Brain microvascular endothelial cell (primary cell): ENCODE results near the gene DLGAP1.

Experiments
- DNase-seq: peaks from one replicate; pipeline ENCODE4 v3.0.0-alpha.2; 2020
- H3K27ac ChIP-seq: fragments of 250-450 bp; sonication (Bioruptor Pico); 2 replicates; pipeline ENCODE4 v1.5.1; 2020; ENCODE audit warnings: mild to moderate bottlenecking, moderate library complexity
- H3K27me3 ChIP-seq: fragments of 250-450 bp; sonication (Bioruptor Pico); replicated peaks from 2 replicates; pipeline ENCODE4 v1.5.1; 2020; ENCODE audit warnings: mild to moderate bottlenecking
- H3K36me3 ChIP-seq: fragments of 250-450 bp; sonication (Bioruptor Pico); replicated peaks from 2 replicates; pipeline ENCODE4 v1.5.1; 2020; ENCODE audit warnings: mild to moderate bottlenecking
- H3K4me3 ChIP-seq: 2 replicates; pipeline ENCODE4 v1.5.1; 2011; ENCODE audit warnings: low read depth, mild to moderate bottlenecking, control low read depth, low read length, moderate library complexity
- in situ Hi-C: cut with HindIII; loops from 2 replicates; pipeline ENCODE4 v1.10.0; 2017; ENCODE audit warnings: low sequenced_read_pairs, low pct_ligation_motif_present
- TF ChIP-seq, protein P1 (sequence below): IDR thresholded peaks from 2 replicates; pipeline ENCODE4 v1.5.1; 2011; ENCODE audit warnings: low read depth, mild to moderate bottlenecking, moderate library complexity, low read length, control low read depth, inconsistent platforms; ENCODE audit errors: missing control alignments

Gene DLGAP1

DNA sequence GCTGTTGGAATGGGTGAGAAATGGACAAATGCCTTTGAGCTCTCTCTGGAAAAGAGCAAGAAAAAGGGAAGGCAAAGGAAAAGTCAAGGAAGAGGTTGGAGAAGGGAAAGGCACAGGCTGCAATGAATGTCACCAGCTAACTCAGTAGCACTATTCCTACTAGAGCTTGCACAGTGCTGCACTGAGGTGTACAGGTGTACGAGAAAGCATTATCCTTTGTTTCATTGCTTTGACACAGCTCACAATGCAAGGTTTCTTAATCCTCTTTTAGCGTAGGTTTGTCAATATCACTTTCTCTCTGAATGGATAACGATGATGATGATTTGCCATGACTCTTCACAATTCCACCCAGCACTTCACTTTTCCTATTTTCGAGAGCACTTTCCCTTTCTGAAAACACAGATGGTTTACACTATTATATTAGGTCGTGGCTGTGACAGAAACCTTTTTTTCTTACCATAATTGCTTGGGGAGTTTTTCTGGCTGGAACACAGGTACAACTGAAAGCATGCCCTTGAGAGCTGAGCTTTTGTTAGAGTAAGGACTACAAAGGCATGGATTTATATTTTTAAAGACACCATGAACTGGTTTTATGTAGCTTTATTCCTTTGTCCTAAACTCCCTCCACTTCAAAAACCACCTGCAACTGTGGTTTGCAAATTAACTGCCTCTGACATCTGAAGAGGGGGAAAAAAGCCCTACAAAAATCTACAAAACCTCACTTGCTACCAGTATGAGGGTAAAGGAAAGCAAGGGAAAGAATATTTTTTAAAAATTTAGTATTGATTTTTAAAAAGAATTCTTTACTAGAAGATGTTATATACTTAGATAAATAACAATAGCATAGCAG is 739.7 kb downstream of the DLGAP1 start:
- in situ Hi-C loops = no loop called here
- no peak for DNase-seq
- Histone ChIP-seq H3K27ac (no peak overlapping the region), H3K27me3 (peaks cover 6% of the 10 kb centered on the region), H3K36me3 (no peaks in the 10 kb centered on the region), H3K4me3 (no peak overlapping the region)
- TF ChIP-seq, protein P1, sequence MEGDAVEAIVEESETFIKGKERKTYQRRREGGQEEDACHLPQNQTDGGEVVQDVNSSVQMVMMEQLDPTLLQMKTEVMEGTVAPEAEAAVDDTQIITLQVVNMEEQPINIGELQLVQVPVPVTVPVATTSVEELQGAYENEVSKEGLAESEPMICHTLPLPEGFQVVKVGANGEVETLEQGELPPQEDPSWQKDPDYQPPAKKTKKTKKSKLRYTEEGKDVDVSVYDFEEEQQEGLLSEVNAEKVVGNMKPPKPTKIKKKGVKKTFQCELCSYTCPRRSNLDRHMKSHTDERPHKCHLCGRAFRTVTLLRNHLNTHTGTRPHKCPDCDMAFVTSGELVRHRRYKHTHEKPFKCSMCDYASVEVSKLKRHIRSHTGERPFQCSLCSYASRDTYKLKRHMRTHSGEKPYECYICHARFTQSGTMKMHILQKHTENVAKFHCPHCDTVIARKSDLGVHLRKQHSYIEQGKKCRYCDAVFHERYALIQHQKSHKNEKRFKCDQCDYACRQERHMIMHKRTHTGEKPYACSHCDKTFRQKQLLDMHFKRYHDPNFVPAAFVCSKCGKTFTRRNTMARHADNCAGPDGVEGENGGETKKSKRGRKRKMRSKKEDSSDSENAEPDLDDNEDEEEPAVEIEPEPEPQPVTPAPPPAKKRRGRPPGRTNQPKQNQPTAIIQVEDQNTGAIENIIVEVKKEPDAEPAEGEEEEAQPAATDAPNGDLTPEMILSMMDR = no peak

DNA sequence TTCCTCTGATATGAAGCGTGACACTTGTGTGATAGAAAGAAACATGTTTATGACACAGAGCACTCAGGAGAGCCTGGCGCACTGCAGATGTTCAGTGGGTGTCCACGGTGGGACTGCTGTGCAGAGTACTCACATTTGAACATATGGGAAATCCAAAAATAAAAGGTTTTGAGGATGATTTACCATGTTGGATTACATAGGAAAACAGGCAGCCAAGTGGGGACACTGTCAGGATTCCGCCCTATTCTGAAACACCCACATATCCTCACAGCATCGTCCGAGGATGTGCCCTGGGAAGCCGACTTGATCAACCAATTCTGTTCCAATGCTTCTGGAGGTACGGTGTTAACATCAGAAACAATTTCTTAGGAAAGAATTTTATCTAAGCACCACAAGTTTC is 741.4 kb downstream of the DLGAP1 start:
- TF ChIP-seq, protein P1 = no peak
- Histone ChIP-seq H3K27ac (no peak overlapping the region), H3K36me3 (no peaks in the 10 kb centered on the region), H3K27me3 (peaks cover 6% of the 10 kb centered on the region), H3K4me3 (no peak overlapping the region)
- in situ Hi-C loops = no loop called here
- no peak for DNase-seq

DNA sequence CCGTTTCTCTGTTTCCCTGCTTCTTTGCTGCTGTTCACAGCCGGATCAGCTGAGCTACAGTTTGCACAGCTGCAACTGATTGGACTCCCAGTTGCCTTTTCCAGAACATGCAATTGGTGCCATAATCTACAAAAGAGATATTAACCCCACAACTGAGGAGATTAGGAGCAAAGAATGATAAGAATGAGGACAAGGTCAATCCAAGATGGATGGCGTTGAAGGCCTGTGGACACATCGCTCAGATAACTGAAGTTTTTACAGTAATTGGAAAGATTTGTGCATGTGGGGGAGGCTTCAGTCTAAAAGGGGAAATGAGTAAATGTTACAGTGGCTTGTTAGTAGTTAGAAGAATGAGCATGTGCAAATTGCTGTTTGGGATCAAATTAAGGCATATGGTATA is 741.9 kb downstream of the DLGAP1 start:
- H3K4me3 ChIP-seq = no peak overlapping the region
- no peak overlapping the region for H3K27ac ChIP-seq
- no peaks in the 10 kb centered on the region for H3K36me3 ChIP-seq
- in situ Hi-C loops = no loop called here
- peaks cover 6% of the 10 kb centered on the region for H3K27me3 ChIP-seq
- TF ChIP-seq, protein P1 = no peak
- peak; percentile 24 for DNase-seq

DNA sequence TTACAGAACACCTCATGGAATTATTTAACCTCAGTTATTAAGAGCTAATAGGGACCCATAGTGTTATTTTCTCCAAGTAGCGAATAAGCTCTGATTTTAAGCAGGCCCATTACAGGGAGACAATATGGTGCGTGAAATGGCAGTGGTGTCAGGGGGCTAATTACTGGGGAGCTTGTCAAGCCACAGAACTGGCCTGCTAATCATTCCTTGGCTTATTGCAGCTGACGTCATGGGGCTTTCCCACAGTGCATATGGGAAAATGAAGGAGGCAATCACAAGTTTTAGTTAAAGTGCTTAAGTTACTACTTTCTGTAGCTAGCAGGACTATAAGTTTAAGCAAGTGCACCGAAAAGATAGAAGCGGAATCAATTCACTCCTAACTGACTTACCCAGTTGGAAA is 742.6 kb downstream of the DLGAP1 start:
- H3K27me3 ChIP-seq = peaks cover 6% of the 10 kb centered on the region

DNA sequence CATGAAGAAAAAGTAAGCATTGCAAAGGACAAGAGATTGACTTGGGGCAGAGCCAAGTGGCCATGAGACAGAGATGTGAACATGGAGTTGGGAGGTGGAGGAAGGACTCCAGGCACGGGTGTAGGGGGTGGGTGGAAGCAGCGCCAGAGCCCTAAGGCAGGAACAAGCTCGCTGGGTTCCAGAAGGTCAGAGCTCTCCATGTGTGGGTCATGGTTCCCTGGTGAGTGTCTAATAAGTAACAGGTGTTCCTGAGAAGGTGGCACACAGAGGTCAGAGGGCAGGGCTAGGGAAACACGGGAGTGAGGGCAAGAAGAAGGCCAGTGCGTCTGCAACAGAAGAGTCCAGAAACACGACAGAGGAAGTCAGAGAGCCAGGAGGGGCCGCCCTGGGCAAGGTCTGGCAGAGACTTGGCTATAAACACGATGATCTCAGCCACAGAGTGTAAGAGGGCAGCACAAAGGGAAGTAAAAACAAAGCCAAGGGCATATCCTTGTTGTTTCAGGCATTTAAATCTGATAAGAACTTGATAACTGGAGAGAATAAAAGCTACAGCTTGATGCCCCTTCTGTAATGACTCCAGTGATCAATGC is 744.3 kb downstream of the DLGAP1 start:
- in situ Hi-C loops = no loop called here
- no peak for DNase-seq
- TF ChIP-seq, protein P1 = no peak
- no peak overlapping the region for H3K27ac ChIP-seq
- no peaks in the 10 kb centered on the region for H3K36me3 ChIP-seq
- peaks cover 6% of the 10 kb centered on the region for H3K27me3 ChIP-seq
- H3K4me3 ChIP-seq = no peak overlapping the region

More for the DNA sequence above, 742.6 kb downstream of the DLGAP1 start:
- no peak for DNase-seq
- in situ Hi-C loops = no loop called here
- TF ChIP-seq, protein P1 = no peak
- Histone ChIP-seq H3K27ac (no peak overlapping the region), H3K4me3 (no peak overlapping the region), H3K36me3 (no peaks in the 10 kb centered on the region)

DNA sequence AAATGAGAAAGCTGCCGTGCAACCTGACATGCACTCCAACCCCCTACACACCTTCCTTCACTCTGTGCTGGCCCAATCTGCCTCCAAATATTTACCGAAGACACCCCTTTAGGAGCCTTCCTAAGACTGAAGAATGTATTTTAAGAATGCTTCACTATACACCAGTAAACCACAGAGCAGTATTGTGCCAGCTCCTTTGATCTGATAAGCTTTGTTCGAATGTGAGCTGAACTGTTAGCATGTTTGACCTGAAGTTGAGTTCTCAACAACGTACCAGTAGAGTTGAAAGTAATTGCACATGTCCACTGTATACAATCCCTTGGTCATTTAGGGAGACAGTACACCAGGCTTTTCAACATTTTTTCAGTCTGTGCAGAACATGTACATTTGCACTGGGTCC is 745.9 kb downstream of the DLGAP1 start:
- Histone ChIP-seq H3K4me3 (no peak overlapping the region), H3K27ac (no peak overlapping the region), H3K27me3 (no peaks in the 10 kb centered on the region), H3K36me3 (no peaks in the 10 kb centered on the region)
- in situ Hi-C loops = no loop called here
- no peak for DNase-seq
- TF ChIP-seq, protein P1 = no peak
